Measurements from ENCODE around the gene GMDS. TPM values are rescaled to one million over a fixed set of nuclear protein-coding genes. Genes with fewer than 3 reads are reported as not detected.

GMDS gene
- total and polyA plus RNA-seq, 11 donors, result 4.5 to 10.7 (median 7.0) TPM

- 83 to 89% (median 88%) methylated on average over 8 of the region's 8 CpGs for WGBS, 4 donors
- H3K9me3 ChIP-seq, result no peaks in the 10 kb centered on the region
- H3K27me3 ChIP-seq, result no peaks in the 10 kb centered on the region
- ATAC-seq (peak in 1 of 4 donors; percentile 63), DNase-seq (peak in 1 of 5 donors; percentile 34)
- no peaks in the 10 kb centered on the region for H3K36me3 ChIP-seq
- peaks cover 0 to 12% (median 0%) of the 10 kb centered on the region in 12 donors for H3K4me1 ChIP-seq
- peak overlapping the region in 1 of 12 donors; percentile 40 for H3K27ac ChIP-seq
- intact Hi-C loops (cut with DNase I), result no loop called here
- TF ChIP-seq POLR2A (IDR thresholded peaks at IDR 0.05) (no peak), CTCF (IDR thresholded peaks at IDR 0.05) (no peak)
- H3K4me3 ChIP-seq, result no peak overlapping the region
Observed at GRCh38 chr6:1709234-1709641, 536.2 kb downstream of the GMDS start.

DNA sequence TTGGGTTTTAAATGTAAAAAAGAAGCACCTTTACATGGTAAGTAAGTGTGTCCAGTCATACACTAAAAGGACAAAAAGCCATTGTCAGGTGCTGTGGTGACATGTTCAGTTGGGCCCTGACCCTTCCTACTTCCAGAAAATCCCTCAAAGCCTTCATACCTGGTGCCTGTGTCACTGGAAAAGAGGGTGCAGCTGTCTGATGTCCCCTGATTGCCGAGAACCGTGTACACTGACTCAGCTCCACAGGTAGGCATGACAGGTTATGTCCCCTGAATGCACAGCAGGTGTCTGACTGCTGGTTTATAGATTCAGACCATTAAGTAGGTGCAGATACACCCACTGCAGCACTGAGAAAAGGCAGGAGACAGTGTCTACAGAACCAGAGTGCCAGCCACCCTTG is 536.6 kb downstream of the GMDS start:
- Histone ChIP-seq H3K36me3 (no peaks in the 10 kb centered on the region), H3K4me1 (peaks cover 0 to 12% (median 0%) of the 10 kb centered on the region in 12 donors), H3K4me3 (no peak overlapping the region), H3K27ac (no peak overlapping the region), H3K27me3 (no peaks in the 10 kb centered on the region), H3K9me3 (no peaks in the 10 kb centered on the region)
- 95 to 100% (median 98%) methylated on average over 1 to 2 of the region's 2 CpGs for WGBS, 4 donors
- ATAC-seq (no peak), DNase-seq (no peak)
- intact Hi-C loops (cut with DNase I), result no loop called here
- TF ChIP-seq POLR2A (IDR thresholded peaks at IDR 0.05) (no peak), CTCF (IDR thresholded peaks at IDR 0.05) (no peak)

GRCh38 chr6:1708122-1708521 is 537.3 kb downstream of the GMDS start:
- WGBS, 4 donors, result 86 to 92% (median 90%) methylated on average over 15 of the region's 15 CpGs

GRCh38 chr6:1705630-1706029 is 539.8 kb downstream of the GMDS start:
- no peak for DNase-seq
- H3K27ac ChIP-seq, result no peak overlapping the region
- no peak overlapping the region for H3K4me3 ChIP-seq
- H3K4me1 ChIP-seq, result peaks cover 0 to 22% (median 0%) of the 10 kb centered on the region in 12 donors
- H3K27me3 ChIP-seq, result no peaks in the 10 kb centered on the region
- 92 to 95% (median 93%) methylated on average over 8 of the region's 8 CpGs for WGBS, 4 donors
- ATAC-seq, result no peak
- no peaks in the 10 kb centered on the region for H3K9me3 ChIP-seq
- no peak for TF ChIP-seq POLR2A (IDR thresholded peaks at IDR 0.05)
- TF ChIP-seq CTCF (IDR thresholded peaks at IDR 0.05), result no peak
- intact Hi-C loops (cut with DNase I), result no loop called here
- no peaks in the 10 kb centered on the region for H3K36me3 ChIP-seq

More at GRCh38 chr6:1708122-1708521, 537.3 kb downstream of the GMDS start:
- TF ChIP-seq POLR2A (IDR thresholded peaks at IDR 0.05) (no peak), CTCF (IDR thresholded peaks at IDR 0.05) (no peak)
- no peak for DNase-seq
- no peak overlapping the region for H3K27ac ChIP-seq
- H3K4me3 ChIP-seq, result no peak overlapping the region
- no peaks in the 10 kb centered on the region for H3K9me3 ChIP-seq
- H3K4me1 ChIP-seq, result peaks cover 0 to 12% (median 0%) of the 10 kb centered on the region in 12 donors
- no peaks in the 10 kb centered on the region for H3K27me3 ChIP-seq
- intact Hi-C loops (cut with DNase I), result no loop called here
- H3K36me3 ChIP-seq, result no peaks in the 10 kb centered on the region
- no peak for ATAC-seq

Data from heart left ventricle (tissue), 16 donors.